K562 (cell line): Measurements from ENCODE around the gene DHX58. TPM values are rescaled to one million over a fixed set of nuclear protein-coding genes. Genes with fewer than 3 reads are reported as not detected.

Experiments
- ATAC-seq: fragments of 200-7000 bp; cut with Tn5 transposase; 3 replicates; pipeline ENCODE4 v1.9.1; 2020; ENCODE audit warnings: moderate library complexity
- BruUV-seq: library from RNA; stranded (reverse); fragments of 400-500 nt; replicated peaks from 2 replicates; lab custom pipeline; 2021; lab: Mats Ljungman, UMichigan
- CTCF ChIA-PET: fragments of 300-600 bp; formaldehyde crosslinking; extraction: SDS; loops from one replicate; lab custom pipeline; 2021; ENCODE audit warnings: low intra/inter-chr PET ratio; lab: Yijun Ruan, JAX
- POLR2A ChIA-PET: fragments of 300-600, 350-650 bp; sonication (Branson Sonifier 250); formaldehyde crosslinking; extraction: SDS; loops from one replicate; lab custom pipeline; 2021; ENCODE audit warnings: antibody characterized with exemption, inconsistent platforms; lab: Yijun Ruan, JAX
- DNase-seq, 4 experiments: peaks; one replicate each; pipeline versions ENCODE4 v3.0.0 to v3.0.0-alpha.2; 2011 to 2018; ENCODE audit warnings: low spot score in 3 of 4, mixed read lengths in 3 of 4; ENCODE audit errors: extremely low read depth in 1 of 4
- FAIRE-seq: peaks from 2 replicates; lab custom pipeline; 2011; peaks lifted over from hg19 to GRCh38; lab: Jason Lieb, UNC
- H2AFZ ChIP-seq: 2 replicates; pipeline ENCODE4 v1.6.0; 2011; ENCODE audit warnings: low read depth, low read length, control low read depth, inconsistent platforms
- H3K27ac ChIP-seq: fragments of 200-600 bp; 3 replicates; pipeline ENCODE4 v1.8.0; 2011; ENCODE audit warnings: low read depth, mild to moderate bottlenecking, control low read depth, inconsistent platforms, low read length, moderate library complexity, mixed read lengths; ENCODE audit errors: extremely low read depth
- H3K27me3 ChIP-seq, 2 experiments: fragments of 300-600 bp in 1 of 2; 2 replicates in 1 of 2; 3 replicates in 1 of 2; pipeline versions ENCODE4 v1.6.0 to v1.8.0; 2011; ENCODE audit warnings: inconsistent platforms in 2 of 2, low read length in 2 of 2, mild to moderate bottlenecking in 1 of 2, mixed read lengths in 1 of 2, moderate library complexity in 1 of 2; ENCODE audit not compliant: control insufficient read depth in 2 of 2, insufficient read depth in 2 of 2
- H3K36me3 ChIP-seq: fragments of 300-600 bp; 3 replicates; pipeline ENCODE4 v1.8.0; 2011; ENCODE audit warnings: mild to moderate bottlenecking, low read length, inconsistent platforms; ENCODE audit not compliant: control insufficient read depth, insufficient read depth
- H3K4me1 ChIP-seq, 2 experiments: fragments of 200-600 bp in 1 of 2; replicated peaks in 1 of 2; 2 replicates in 1 of 2; 3 replicates in 1 of 2; pipeline versions ENCODE4 v1.5.1 to v1.8.0; 2011; ENCODE audit warnings: inconsistent platforms in 2 of 2, low read length in 2 of 2, mild to moderate bottlenecking in 1 of 2, mixed read lengths in 1 of 2, moderate library complexity in 1 of 2; ENCODE audit not compliant: control insufficient read depth in 2 of 2, insufficient read depth in 2 of 2
- H3K4me2 ChIP-seq: 2 replicates; pipeline ENCODE4 v1.6.1; 2011; ENCODE audit warnings: low read length, control low read depth, inconsistent platforms, mixed read lengths; ENCODE audit not compliant: insufficient read depth
- H3K4me3 ChIP-seq: fragments of 200-600 bp; sonication (generic), shearing (Covaris generic); 2 replicates; pipeline ENCODE4 v1.5.1; 2016; ENCODE audit warnings: control low read depth, inconsistent platforms
- H3K79me2 ChIP-seq: fragments of 200-600 bp; 3 replicates; pipeline ENCODE4 v1.8.0; 2011; ENCODE audit warnings: low read length, inconsistent platforms; ENCODE audit not compliant: control insufficient read depth, insufficient read depth
- H3K9ac ChIP-seq, 2 experiments: 2 replicates each; pipeline versions ENCODE4 v1.6.0 to v1.6.1; 2011; ENCODE audit warnings: low read depth in 2 of 2, low read length in 2 of 2, control low read depth in 1 of 2, inconsistent platforms in 1 of 2, mild to moderate bottlenecking in 1 of 2, mixed read lengths in 1 of 2; ENCODE audit not compliant: insufficient read depth in 1 of 2
- H3K9me1 ChIP-seq: one replicate; pipeline ENCODE4 v1.6.0; 2011; ENCODE audit warnings: inconsistent platforms, mild to moderate bottlenecking, low read length, moderate library complexity; ENCODE audit not compliant: control insufficient read depth, insufficient read depth
- H3K9me3 ChIP-seq: replicated peaks from 2 replicates; pipeline ENCODE4 v1.5.1; 2011; ENCODE audit warnings: low read depth, low read length, inconsistent platforms; ENCODE audit not compliant: control insufficient read depth, insufficient read depth
- H4K20me1 ChIP-seq: replicated peaks from 2 replicates; pipeline ENCODE4 v1.6.1; 2011; ENCODE audit warnings: low read length, inconsistent platforms, mixed read lengths; ENCODE audit not compliant: control insufficient read depth, insufficient read depth
- ARHGAP35 ChIP-seq: fragments of 450-650 bp; IDR thresholded peaks from 2 replicates; pipeline ENCODE4 v1.6.1; 2018; ENCODE audit not compliant: partially characterized antibody
- CBX2 ChIP-seq: fragments of 200-600 bp; sonication (generic); IDR thresholded peaks from one replicate; pipeline ENCODE4 v1.6.1; 2012; ENCODE audit warnings: mild to moderate bottlenecking, low read length, inconsistent platforms; ENCODE audit not compliant: insufficient read depth, poor library complexity, severe bottlenecking
- CHD2 ChIP-seq: IDR thresholded peaks from 2 replicates; pipeline ENCODE4 v1.6.1; 2011; ENCODE audit warnings: low read depth, low read length
- HEY1 ChIP-seq: fragments of 250-450 bp; sonication (Bioruptor Pico); IDR thresholded peaks from 2 replicates; pipeline ENCODE4 v1.5.0; 2020; ENCODE audit warnings: mild to moderate bottlenecking, moderate library complexity, borderline replicate concordance
- MAFK ChIP-seq: IDR thresholded peaks from 2 replicates; pipeline ENCODE4 v1.6.1; 2011; ENCODE audit warnings: low read length, improper control_type of control experiment
- MECOM ChIP-seq: fragments of 250-450 bp; sonication (Bioruptor Pico); IDR thresholded peaks from 2 replicates; pipeline ENCODE4 v1.8.0; 2022; ENCODE audit warnings: inconsistent platforms
- NCOA1 ChIP-seq: fragments of 450-650 bp; IDR thresholded peaks from 2 replicates; pipeline ENCODE4 v1.6.1; 2016; ENCODE audit warnings: low read depth
- NCOR1 ChIP-seq: fragments of 450-650 bp; IDR thresholded peaks from 2 replicates; pipeline ENCODE4 v1.6.1; 2016; ENCODE audit warnings: mild to moderate bottlenecking, moderate library complexity
- NFE2L1 ChIP-seq: fragments of 450-650 bp; IDR thresholded peaks from 2 replicates; pipeline ENCODE4 v1.6.1; 2016; ENCODE audit warnings: missing genetic modification characterization, low read depth, mild to moderate bottlenecking, missing compliant biosample characterization, moderate library complexity, borderline replicate concordance
- RAD51 ChIP-seq: fragments of 450-650 bp; IDR thresholded peaks from 2 replicates; pipeline ENCODE4 v1.7.1; 2016; ENCODE audit warnings: low read depth, mild to moderate bottlenecking, borderline replicate concordance
- RCOR1 ChIP-seq, 2 experiments: IDR thresholded peaks; 2 replicates each; pipeline ENCODE4 v1.6.1; 2012; ENCODE audit warnings: low read depth in 2 of 2, low read length in 2 of 2, borderline replicate concordance in 1 of 2, improper control_type of control experiment in 1 of 2
- SMARCE1 ChIP-seq: fragments of 450-650 bp; IDR thresholded peaks from 2 replicates; pipeline ENCODE4 v1.7.1; 2016; ENCODE audit warnings: mild to moderate bottlenecking
- SRSF9 ChIP-seq: fragments of 200-400 bp; formaldehyde crosslinking; IDR thresholded peaks from 2 replicates; pipeline ENCODE4 v1.6.1; 2017; ENCODE audit warnings: low read depth, low read length, borderline replicate concordance
- THAP12 ChIP-seq: fragments of 250-450 bp; sonication (Bioruptor Pico); IDR thresholded peaks from 2 replicates; pipeline ENCODE4 v1.9.0; 2021; ENCODE audit warnings: mild to moderate bottlenecking, inconsistent platforms
- TOE1 ChIP-seq, 2 experiments: fragments of 450-650 bp in 1 of 2; sonication (generic) in 1 of 2; formaldehyde crosslinking in 1 of 2; IDR thresholded peaks; 2 replicates each; pipeline versions ENCODE4 v1.7.1 to v1.8.0; 2016 to 2022; ENCODE audit warnings: borderline replicate concordance in 2 of 2, mild to moderate bottlenecking in 2 of 2, antibody characterized with exemption in 1 of 2, inconsistent platforms in 1 of 2, low read depth in 1 of 2, missing genetic modification reagents in 1 of 2, moderate library complexity in 1 of 2
- ZBTB17 ChIP-seq: fragments of 450-650 bp; formaldehyde crosslinking; IDR thresholded peaks from 2 replicates; pipeline ENCODE4 v1.4.0; 2020; ENCODE audit warnings: mild to moderate bottlenecking
- ZBTB26 ChIP-seq: fragments of 450-650 bp; formaldehyde crosslinking; IDR thresholded peaks from 2 replicates; pipeline ENCODE4 v1.4.0; 2022; ENCODE audit warnings: missing genetic modification characterization
- ZSCAN29 ChIP-seq: fragments of 450-650 bp; IDR thresholded peaks from 2 replicates; pipeline ENCODE4 v1.6.1; 2017
- WGBS: fragments of 100-300 bp; shearing (Covaris generic); methylation state at CpG from one replicate; pipeline ENCODE4 v1.1.6; 2016; ENCODE audit warnings: low coverage, mixed read lengths; ENCODE audit not compliant: insufficient coverage; ENCODE audit errors: missing lambda C conversion rate; 5-methylcytosine and 5-hydroxymethylcytosine counted together
- in situ Hi-C: fragments of 300-500 bp; cut with MboI; formaldehyde crosslinking; loops from 4 replicates; pipeline ENCODE4 v1.15.0; 2018; ENCODE audit warnings: inconsistent platforms, mixed read lengths
- intact Hi-C: fragments of 100-400 bp; cut with micrococcal nuclease; formaldehyde crosslinking; loops from 2 replicates; pipeline ENCODE4 v1.14.2; 2022
- polyA plus RNA-seq, 8 experiments: library from polyadenylated mRNA; depleted of rRNA in 4 of 8; stranded (reverse) in 5 of 8; unstranded in 3 of 8; fragments of >200 nt; fragmentation: Nextera tagmentation in 2 of 8; fragmentation: Illumina TruSeq in 1 of 8; extraction: Ambion mirVana in 2 of 8; extraction: Trizol in 1 of 8; gene quantifications; 2 replicates each; pipeline versions ENCODE4 v1.2.1 to v1.2.3, GENCODE V29; 2011 to 2014; ENCODE audit warnings: inconsistent platforms in 1 of 8, missing spikeins in 1 of 8
- total RNA-seq, 7 experiments: library from RNA; depleted of rRNA in 6 of 7; stranded (reverse); fragments of >200 nt in 6 of 7; fragmentation: Illumina TruSeq in 2 of 7; extraction: Trizol in 2 of 7; gene quantifications; 2 replicates each; pipeline versions ENCODE4 v1.2.1 to v1.2.3, GENCODE V29; 2011 to 2021; ENCODE audit warnings: low replicate concordance in 1 of 7
- TF ChIP-seq, protein P1 (sequence below), 2 experiments: fragments of 450-650 bp in 1 of 2; sonication (generic) in 1 of 2; formaldehyde crosslinking; conservative IDR thresholded peaks; 2 replicates each; pipeline versions ENCODE4 v1.4.0 to v1.8.1; 2020 to 2022; ENCODE audit warnings: mild to moderate bottlenecking in 1 of 2, missing genetic modification reagents in 1 of 2

Gene DHX58
- total and polyA plus RNA-seq, 9 of the 15 experiments (the other 6 are each of a cell fraction or from before 2014, with no cell fraction given), result 0.15 to 3.0 (median 1.4) TPM

GRCh38 chr17:42087042-42087701 is 25.3 kb downstream of the DHX58 start:
- no peak overlapping the region for H2AFZ ChIP-seq
- H4K20me1 ChIP-seq, result no peaks in the 10 kb centered on the region
- intact Hi-C loops, result no loop called here
- ChIA-PET POLR2A (interaction anchor here (0.6 to 0.9 kb wide), 4 partner anchors 10 to 406 kb away, joined by 3 to 4 read pairs (median 3); no protein-coding TSS in a partner anchor), CTCF (no interaction called here)
- no peak overlapping the region for H3K9ac ChIP-seq
- H3K9me3 ChIP-seq, result no peaks in the 10 kb centered on the region
- H3K27me3 ChIP-seq, result peaks cover 0 to 9% of the 10 kb centered on the region in 2 experiments; a peak in 1 of 5 replicates
- peak; percentile 91 for FAIRE-seq
- peak in 2 of 4 experiments; percentile 41 to 63 for DNase-seq
- in situ Hi-C loops, result no loop called here
- no peaks in the 10 kb centered on the region for H3K79me2 ChIP-seq
- no peaks in the 10 kb centered on the region for H3K9me1 ChIP-seq
- 12% methylated on average over 7 of the region's 7 CpGs for WGBS
- H3K4me3 ChIP-seq, result no peak overlapping the region
- H3K27ac ChIP-seq, result no peak overlapping the region
- H3K36me3 ChIP-seq, result no peaks in the 10 kb centered on the region
- no peak overlapping the region for H3K4me2 ChIP-seq
- peaks cover 17 to 23% of the 10 kb centered on the region in 2 experiments for H3K4me1 ChIP-seq
- peak; percentile 54 for ATAC-seq
- BruUV-seq, result no TSS peak
- TF ChIP-seq TOE1 (IDR thresholded peaks at IDR 0.05; ENCODE audit: borderline replicate concordance) (no peak), TOE1 (CRISPR knock-in tag; IDR thresholded peaks at IDR 0.05; ENCODE audit: borderline replicate concordance, low read depth) (no peak), ZBTB26 (CRISPR knock-in tag) (no peak), HEY1 (no peak), MECOM (peak; percentile 73; the same call in 1 of the 2 replicates), ARHGAP35 (no peak), CBX2 (no peak), CHD2 (no peak), RCOR1 (IDR thresholded peaks at IDR 0.05; ENCODE audit: borderline replicate concordance in 1 of 2, low read depth in 2 of 2, low read length in 2 of 2) (peak in 1 of 2 experiments; percentile 76; a peak in 2 of 4 replicates), MAFK (peak; percentile 45), NFE2L1 (tag) (no peak), NCOA1 (no peak), RAD51 (no peak), NCOR1 (peak; percentile 65), THAP12 (CRISPR knock-in tag) (no peak), ZBTB17 (no peak), ZSCAN29 (no peak), SRSF9 (no peak), SMARCE1 (peak; percentile 65; the same call in 1 of the 2 replicates)
- TF ChIP-seq, protein P1, sequence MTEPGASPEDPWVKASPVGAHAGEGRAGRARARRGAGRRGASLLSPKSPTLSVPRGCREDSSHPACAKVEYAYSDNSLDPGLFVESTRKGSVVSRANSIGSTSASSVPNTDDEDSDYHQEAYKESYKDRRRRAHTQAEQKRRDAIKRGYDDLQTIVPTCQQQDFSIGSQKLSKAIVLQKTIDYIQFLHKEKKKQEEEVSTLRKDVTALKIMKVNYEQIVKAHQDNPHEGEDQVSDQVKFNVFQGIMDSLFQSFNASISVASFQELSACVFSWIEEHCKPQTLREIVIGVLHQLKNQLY (CRISPR knock-in tag; conservative IDR thresholded peaks at IDR 0.05), result no peak
